A375 (cell line): ENCODE measurements around the gene UGT2B7. TPM values are rescaled to one million over a fixed set of nuclear protein-coding genes. Genes with fewer than 3 reads are reported as not detected.

Source experiments
- total RNA-seq: library from RNA; depleted of rRNA; stranded (reverse); fragments of >200 nt; shearing (Covaris generic); gene quantifications from 2 replicates; pipeline ENCODE4 v1.2.3, GENCODE V29; 2014; rRNA removed

The UGT2B7 gene
- total RNA-seq = 1.6 and 2.0 TPM in 2 replicates

DNA sequence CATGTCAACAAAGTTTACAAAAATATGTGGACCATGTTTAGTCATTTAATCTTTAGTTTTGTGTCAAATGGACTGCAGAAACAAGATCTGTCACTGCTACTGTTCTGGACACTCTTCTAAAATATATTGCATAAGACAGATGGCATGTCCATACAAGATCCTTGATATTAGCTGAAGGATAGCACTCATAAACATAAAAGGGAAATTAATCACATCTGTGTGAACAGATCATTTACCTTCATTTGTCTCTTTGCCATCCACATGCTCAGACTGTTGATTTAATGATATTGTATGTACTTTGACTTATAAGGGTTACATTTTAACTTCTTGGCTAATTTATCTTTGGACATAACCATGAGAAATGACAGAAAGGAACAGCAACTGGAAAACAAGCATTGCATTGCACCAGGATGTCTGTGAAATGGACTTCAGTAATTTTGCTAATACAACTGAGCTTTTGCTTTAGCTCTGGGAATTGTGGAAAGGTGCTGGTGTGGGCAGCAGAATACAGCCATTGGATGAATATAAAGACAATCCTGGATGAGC lies at the start of gene UGT2B7:
TSS of gene UGT2B7 (plus strand) at position 364 of the 546 bp plus-strand sequence. CDS start at position 411, 47 bp downstream.

Other genes with a start within 250 kb of the UGT2B7 start
- not detected in 2 replicates for gene UGT2A3, start 144.7 kb upstream of the UGT2B7 start, total RNA-seq
- not detected in 2 replicates for gene UGT2B11, start 118.3 kb downstream of the UGT2B7 start, total RNA-seq
- gene UGT2B28, start 184.0 kb downstream of the UGT2B7 start, total RNA-seq = not detected in 2 replicates